GM12865 (cell line): ENCODE results near the gene RMI2.
A peak's percentile ranks its signal among the peaks of the same experiment; 100 is the strongest.

Experiments used
- DNase-seq: peaks from one replicate; pipeline ENCODE4 v3.0.0; 2010; ENCODE audit warnings: low read depth
- H3K4me3 ChIP-seq: 2 replicates; pipeline ENCODE4 v1.5.1; 2011; ENCODE audit warnings: mild to moderate bottlenecking, low read depth, low read length, control low read depth
- CTCF ChIP-seq: IDR thresholded peaks from 2 replicates; pipeline ENCODE4 v1.5.1; 2011; ENCODE audit warnings: low read length, control low read depth, low read depth, inconsistent platforms; ENCODE audit not compliant: insufficient read depth; ENCODE audit errors: missing control alignments

Gene RMI2

GRCh38 chr16:11306997-11307638, 38.1 kb upstream of the RMI2 start:
- no peak for TF ChIP-seq CTCF
- DNase-seq: peak; percentile 76
- H3K4me3 ChIP-seq: no peak overlapping the region

DNA sequence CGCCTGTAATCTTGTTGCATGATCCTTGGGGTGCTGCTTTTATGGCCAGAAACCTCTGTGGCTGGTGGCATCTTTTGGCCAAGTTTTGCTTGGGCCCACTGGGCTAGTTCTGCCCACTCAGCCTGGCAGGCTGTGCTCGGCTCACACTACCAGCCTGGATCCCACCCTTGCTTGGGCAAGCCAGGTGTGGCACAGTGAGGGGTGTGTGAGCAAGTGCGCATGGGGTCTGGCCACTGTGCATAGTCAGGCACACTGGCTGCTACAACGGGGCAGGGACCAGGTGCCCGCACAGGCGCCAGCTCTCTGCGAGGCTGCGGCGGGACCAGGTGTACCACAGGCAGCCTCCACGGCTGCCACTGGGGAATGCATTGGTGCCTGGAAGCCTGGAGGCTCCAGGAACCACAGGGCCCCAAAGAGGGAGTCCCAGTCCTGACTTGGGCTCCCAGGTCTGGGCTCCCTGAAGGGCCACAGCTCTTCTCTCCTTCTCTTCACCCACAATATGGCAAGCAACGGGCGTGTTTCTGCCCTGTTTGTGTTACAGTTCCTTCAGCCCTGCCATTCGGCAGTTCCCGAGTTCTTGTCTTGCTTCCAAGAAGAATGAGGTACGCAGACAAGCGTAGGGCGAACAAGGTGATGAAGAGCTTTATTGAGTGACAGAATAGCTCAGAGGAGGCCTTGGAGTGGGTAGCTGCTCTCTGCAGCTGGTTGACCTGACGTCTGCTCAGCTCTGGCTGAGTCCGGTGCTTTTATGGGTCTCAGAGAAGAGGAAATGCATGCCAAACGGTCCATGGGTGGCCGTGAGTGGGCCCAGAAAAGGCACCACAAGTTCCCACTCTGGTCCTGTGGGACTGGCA, 37.4 kb upstream of the RMI2 start:
- no peak for DNase-seq
- no peak overlapping the region for H3K4me3 ChIP-seq
- TF ChIP-seq CTCF: no peak

DNA sequence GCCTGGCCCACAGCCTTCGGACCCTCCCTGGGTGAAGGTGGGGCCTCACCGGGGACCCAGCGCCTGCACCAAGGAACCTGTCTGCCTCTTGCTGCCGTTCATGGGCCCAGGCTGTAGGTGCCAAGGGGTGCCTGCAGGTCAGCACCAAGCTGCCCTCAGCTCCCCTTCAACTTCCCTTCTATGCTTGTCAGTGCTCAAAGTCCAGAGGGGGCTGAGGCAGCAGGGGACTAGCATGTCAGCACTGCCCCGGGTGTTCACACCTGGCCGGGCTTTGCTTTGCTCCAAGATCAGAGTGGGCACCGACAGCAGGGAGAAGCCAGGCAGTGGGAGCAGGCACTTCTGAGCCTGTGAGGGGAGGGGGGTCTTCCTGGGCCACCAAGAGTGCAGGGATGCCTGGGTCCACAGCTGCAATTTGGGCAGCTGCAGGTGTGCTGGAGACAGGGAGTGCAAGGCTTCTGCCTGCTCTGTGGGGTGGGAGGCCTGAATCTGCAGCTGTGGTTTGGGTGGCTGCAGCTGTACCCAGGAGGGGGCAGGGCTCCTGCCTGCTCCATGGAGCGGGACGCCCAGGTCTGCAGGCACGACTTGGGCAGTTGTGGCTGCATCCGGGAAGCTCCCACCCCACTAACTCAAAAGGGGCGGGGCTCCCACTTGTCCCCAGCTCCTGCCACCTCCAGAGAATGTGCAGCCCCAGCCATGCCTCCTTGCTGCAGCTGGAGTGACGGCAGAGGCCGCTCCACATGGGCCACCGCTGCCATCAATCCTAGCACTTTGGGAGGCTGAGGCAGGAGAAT, 36.6 kb upstream of the RMI2 start:
- peak; percentile 91 for DNase-seq
- TF ChIP-seq CTCF: no peak

DNA sequence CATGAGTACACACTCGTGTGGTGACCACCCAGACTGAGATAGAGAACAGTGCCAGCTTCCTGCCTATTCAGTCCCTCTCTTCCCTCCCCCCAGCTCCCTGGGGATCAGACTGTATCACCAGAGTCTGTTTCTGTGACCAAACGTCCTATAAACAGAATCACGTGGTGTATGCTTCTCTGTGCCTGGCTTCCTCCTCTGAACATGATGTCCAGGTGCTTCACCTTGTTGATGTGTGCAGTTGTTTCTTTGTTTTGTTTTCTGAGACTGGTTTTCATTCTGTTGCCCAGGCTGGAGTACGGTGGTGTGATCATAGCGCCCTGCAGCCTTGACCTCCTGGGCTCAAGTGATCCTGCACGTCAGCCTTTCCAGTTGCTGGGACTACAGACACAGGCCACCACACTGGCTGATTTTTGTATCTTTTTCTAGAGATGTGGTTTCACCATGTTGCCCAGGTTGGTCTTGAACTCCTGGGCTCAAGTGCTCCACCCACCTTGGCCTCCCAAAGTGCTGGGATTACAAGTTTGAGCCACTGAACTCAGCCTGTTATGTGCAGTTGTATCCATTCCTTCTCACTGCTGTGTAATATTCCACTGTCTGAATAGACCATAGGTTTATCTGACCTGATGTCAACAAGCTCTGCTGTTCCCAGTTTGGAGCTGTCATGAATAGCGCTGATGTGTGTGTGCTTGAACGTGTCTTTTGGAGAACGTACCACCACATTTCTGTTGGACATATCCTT, 35.2 kb upstream of the RMI2 start:
- no peak overlapping the region for H3K4me3 ChIP-seq
- no peak for TF ChIP-seq CTCF
- DNase-seq: peak; percentile 92

More for the DNA sequence above, 36.6 kb upstream of the RMI2 start:
- no peak overlapping the region for H3K4me3 ChIP-seq

DNA sequence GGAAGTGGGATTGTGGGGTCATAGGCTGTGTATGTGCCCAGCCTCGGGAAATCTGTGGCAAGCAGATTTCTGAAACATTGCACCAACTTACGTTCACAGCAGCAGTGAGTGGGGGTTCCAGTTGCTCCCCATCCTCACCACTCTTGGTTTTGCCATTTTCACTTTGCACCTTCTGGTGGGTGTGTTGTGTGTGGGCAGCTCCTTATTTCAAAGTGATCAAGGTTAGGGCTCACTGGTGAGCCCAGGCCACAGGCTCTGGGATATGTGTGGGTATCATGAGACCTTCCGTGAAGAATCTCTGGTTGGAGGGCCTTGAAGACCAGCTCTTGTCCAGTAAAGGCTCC, 34.7 kb upstream of the RMI2 start:
- H3K4me3 ChIP-seq: peak overlapping the region; percentile 5; the same call in 1 of the 2 replicates
- DNase-seq: no peak

More for the DNA sequence above, 34.7 kb upstream of the RMI2 start:
- no peak for TF ChIP-seq CTCF
